H9 (cell line): ENCODE data around the gene NGB. TPM values are rescaled to one million over a fixed set of nuclear protein-coding genes. Genes with fewer than 3 reads are reported as not detected.

Source experiments
- DNase-seq: peaks from one replicate; pipeline ENCODE4 v3.0.0-alpha.2; 2017
- H2AFZ ChIP-seq: one replicate; pipeline ENCODE4 v1.6.1; 2013; ENCODE audit warnings: mild to moderate bottlenecking, low read length, control low read depth, moderate library complexity
- H2AK5ac ChIP-seq: 2 replicates; pipeline ENCODE4 v1.6.1; 2013; ENCODE audit warnings: low read length, control low read depth, mixed read lengths; ENCODE audit not compliant: insufficient read length
- H2BK120ac ChIP-seq: one replicate; pipeline ENCODE4 v1.6.1; 2013; ENCODE audit warnings: low read depth, mild to moderate bottlenecking, low read length, control low read depth, inconsistent platforms; ENCODE audit not compliant: poor library complexity, severe bottlenecking
- H2BK12ac ChIP-seq: 2 replicates; pipeline ENCODE4 v1.6.1; 2013; ENCODE audit warnings: low read length, control low read depth, mixed read lengths, low read depth; ENCODE audit not compliant: insufficient read length
- H2BK15ac ChIP-seq: 2 replicates; pipeline ENCODE4 v1.6.1; 2013; ENCODE audit warnings: low read depth, low read length, control low read depth
- H2BK20ac ChIP-seq: one replicate; pipeline ENCODE4 v1.6.1; 2013; ENCODE audit warnings: low read depth, mild to moderate bottlenecking, low read length, control low read depth, inconsistent platforms; ENCODE audit not compliant: poor library complexity, severe bottlenecking
- H2BK5ac ChIP-seq: 2 replicates; pipeline ENCODE4 v1.6.1; 2013; ENCODE audit warnings: low read length, control low read depth, mixed read lengths; ENCODE audit not compliant: insufficient read length
- H3K14ac ChIP-seq: 2 replicates; pipeline ENCODE4 v1.6.1; 2013; ENCODE audit warnings: low read length, control low read depth; ENCODE audit not compliant: insufficient read depth
- H3K18ac ChIP-seq: 2 replicates; pipeline ENCODE4 v1.6.1; 2013; ENCODE audit warnings: low read depth, mild to moderate bottlenecking, mixed read lengths, low read length, control low read depth; ENCODE audit not compliant: insufficient read length
- H3K23ac ChIP-seq: 2 replicates; pipeline ENCODE4 v1.6.1; 2013; ENCODE audit warnings: low read length, control low read depth, mixed read lengths, low read depth; ENCODE audit not compliant: insufficient read length
- H3K23me2 ChIP-seq: 2 replicates; pipeline ENCODE4 v1.6.1; 2013; ENCODE audit warnings: low read depth, mild to moderate bottlenecking, mixed read lengths, low read length, control low read depth; ENCODE audit not compliant: insufficient read length, poor library complexity, severe bottlenecking
- H3K27ac ChIP-seq: 2 replicates; pipeline ENCODE4 v1.5.1; 2013; ENCODE audit warnings: low read length, control low read depth, mixed read lengths, low read depth; ENCODE audit not compliant: insufficient read length
- H3K27me3 ChIP-seq: 2 replicates; pipeline ENCODE4 v1.6.1; 2013; ENCODE audit warnings: low read length, control low read depth, inconsistent platforms; ENCODE audit not compliant: insufficient read depth
- H3K4ac ChIP-seq: 2 replicates; pipeline ENCODE4 v1.6.1; 2013; ENCODE audit warnings: low read depth, mild to moderate bottlenecking, control low read depth, inconsistent platforms, low read length, moderate library complexity
- H3K4me1 ChIP-seq: 2 replicates; pipeline ENCODE4 v1.6.1; 2013; ENCODE audit warnings: low read length, control low read depth, inconsistent platforms; ENCODE audit not compliant: insufficient read depth
- H3K4me2 ChIP-seq: 2 replicates; pipeline ENCODE4 v1.6.1; 2013; ENCODE audit warnings: low read length, control low read depth, mixed read lengths; ENCODE audit not compliant: insufficient read length, insufficient read depth
- H3K56ac ChIP-seq: 2 replicates; pipeline ENCODE4 v1.6.1; 2013; ENCODE audit warnings: low read depth, mild to moderate bottlenecking, mixed read lengths, low read length, control low read depth; ENCODE audit not compliant: insufficient read length
- H3K79me1 ChIP-seq: 2 replicates; pipeline ENCODE4 v1.6.1; 2013; ENCODE audit warnings: low read depth, mild to moderate bottlenecking, moderate library complexity, low read length, control low read depth, inconsistent platforms; ENCODE audit not compliant: insufficient read depth, poor library complexity, severe bottlenecking
- H3K79me2 ChIP-seq: 2 replicates; pipeline ENCODE4 v1.6.1; 2013; ENCODE audit warnings: low read length, control low read depth, inconsistent platforms; ENCODE audit not compliant: insufficient read depth
- H3K9ac ChIP-seq: 2 replicates; pipeline ENCODE4 v1.6.1; 2013; ENCODE audit warnings: low read length, control low read depth, mixed read lengths; ENCODE audit not compliant: insufficient read length; ENCODE audit errors: extremely low read depth
- H3K9me3 ChIP-seq: one replicate; pipeline ENCODE4 v1.6.1; 2013; ENCODE audit warnings: low read depth, low read length, inconsistent platforms; ENCODE audit not compliant: control insufficient read depth
- H3T11ph ChIP-seq: one replicate; pipeline ENCODE4 v1.6.1; 2013; ENCODE audit warnings: mild to moderate bottlenecking, low read length, control low read depth, inconsistent platforms
- H4K20me1 ChIP-seq: one replicate; pipeline ENCODE4 v1.6.1; 2013; ENCODE audit not compliant: control insufficient read depth, insufficient read length, insufficient read depth
- H4K5ac ChIP-seq: 2 replicates; pipeline ENCODE4 v1.6.1; 2013; ENCODE audit warnings: low read depth, mild to moderate bottlenecking, mixed read lengths, low read length, control low read depth; ENCODE audit not compliant: insufficient read length
- H4K8ac ChIP-seq: replicated peaks from 2 replicates; pipeline ENCODE4 v1.6.1; 2013; ENCODE audit warnings: low read length, control low read depth, mixed read lengths, low read depth; ENCODE audit not compliant: insufficient read length
- H4K91ac ChIP-seq: 2 replicates; pipeline ENCODE4 v1.6.1; 2013; ENCODE audit warnings: low read depth, mild to moderate bottlenecking, moderate library complexity, mixed read lengths, low read length, control low read depth; ENCODE audit not compliant: insufficient read length
- H3K27ac Mint-ChIP-seq, 3 experiments: 2 replicates in 2 of 3; 3 replicates in 1 of 3; pipeline ENCODE4 v1.8.0; 2020 to 2021; ENCODE audit warnings: mixed read lengths in 3 of 3, mild to moderate bottlenecking in 1 of 3, moderate library complexity in 1 of 3
- H3K27me3 Mint-ChIP-seq: 2 replicates; pipeline ENCODE4 v1.8.0; 2021; ENCODE audit warnings: low read depth, mild to moderate bottlenecking, moderate library complexity, mixed read lengths
- H3K36me3 Mint-ChIP-seq, 3 experiments: 2 replicates in 2 of 3; 3 replicates in 1 of 3; pipeline ENCODE4 v1.8.0; 2020 to 2021; ENCODE audit warnings: low read depth in 3 of 3, mixed read lengths in 3 of 3; ENCODE audit not compliant: insufficient read depth in 1 of 3
- H3K4me1 Mint-ChIP-seq, 2 experiments: 2 replicates each; pipeline ENCODE4 v1.8.0; 2020; ENCODE audit warnings: mixed read lengths in 2 of 2
- H3K4me3 Mint-ChIP-seq, 2 experiments: 2 replicates in 1 of 2; 3 replicates in 1 of 2; pipeline ENCODE4 v1.8.0; 2020 to 2021; ENCODE audit warnings: mild to moderate bottlenecking in 2 of 2, mixed read lengths in 2 of 2, moderate library complexity in 1 of 2
- H3K9me3 Mint-ChIP-seq, 2 experiments: 2 replicates in 1 of 2; 3 replicates in 1 of 2; pipeline ENCODE4 v1.8.0; 2020; ENCODE audit warnings: mild to moderate bottlenecking in 2 of 2, mixed read lengths in 2 of 2, moderate library complexity in 1 of 2
- CTCF ChIP-seq: fragments of 200-600 bp; sonication (generic); conservative IDR thresholded peaks from 3 replicates; pipeline ENCODE4 v1.8.0; 2021; ENCODE audit warnings: antibody characterized with exemption, mild to moderate bottlenecking
- WGBS: extraction: QIAGEN DNeasy Blood & Tissue Kit; methylation state at CpG from one replicate; pipeline ENCODE4 v1.1.7; 2013; ENCODE audit warnings: missing lambda C conversion rate, low lambda C conversion rate, mixed read lengths; ENCODE audit not compliant: insufficient read length; ENCODE audit errors: extremely low coverage; 5-methylcytosine and 5-hydroxymethylcytosine counted together
- total RNA-seq: library from RNA; stranded (reverse); gene quantifications from 2 replicates; pipeline ENCODE4 v1.2.1, GENCODE V29; 2021

The NGB gene
- total RNA-seq, 1 experiment from 2014 or later, result 0.26 TPM

- Histone ChIP-seq H3K18ac (no peak overlapping the region), H3K9ac (no peak overlapping the region), H2BK20ac (no peak overlapping the region), H3K9me3 (no peaks in the 10 kb centered on the region), H4K20me1 (no peaks in the 10 kb centered on the region), H2BK12ac (no peak overlapping the region), H3K23ac (no peak overlapping the region), H3K4ac (no peak overlapping the region), H3K27me3 (no peaks in the 10 kb centered on the region), H4K91ac (no peak overlapping the region), H3T11ph (no peak overlapping the region), H3K4me1 (peaks cover 1% of the 10 kb centered on the region; the same call in 1 of the 2 replicates), H3K23me2 (no peaks in the 10 kb centered on the region), H2BK120ac (no peak overlapping the region), H4K8ac (no peak overlapping the region), H4K5ac (no peak overlapping the region), H2AK5ac (no peak overlapping the region), H3K4me2 (no peak overlapping the region), H3K56ac (no peak overlapping the region), H2AFZ (no peak overlapping the region), H3K27ac (no peak overlapping the region), H2BK5ac (no peak overlapping the region), H3K79me1 (no peaks in the 10 kb centered on the region), H2BK15ac (no peak overlapping the region), H3K14ac (no peak overlapping the region), H3K79me2 (no peaks in the 10 kb centered on the region)
- Mint-ChIP-seq H3K27me3 (no peaks in the 10 kb centered on the region), H3K27ac (no peak overlapping the region; a peak in 1 of 7 replicates), H3K4me3 (no peak overlapping the region), H3K4me1 (peaks cover 25 to 28% of the 10 kb centered on the region in 2 experiments), H3K36me3 (peaks cover 2 to 13% (median 9%) of the 10 kb centered on the region in 3 experiments; a peak in 5 of 7 replicates), H3K9me3 (no peaks in the 10 kb centered on the region)
- no CpG with 5 or more reads among the region's 4 CpGs for WGBS
- DNase-seq, result no peak
- TF ChIP-seq CTCF, result no peak
Measured at GRCh38 chr14:77309131-77309530, 38.1 kb upstream of the NGB start.
